HEK293 (cell line): ENCODE results near the gene GNAT1.

ENCODE experiments used
- ELK4 ChIP-seq: IDR thresholded peaks from 2 replicates; pipeline ENCODE4 v1.6.1; 2011; ENCODE audit warnings: mild to moderate bottlenecking, low read depth, low read length, borderline replicate concordance
- MEIS1 ChIP-seq: sonication (generic); formaldehyde crosslinking; IDR thresholded peaks from 2 replicates; pipeline ENCODE4 v1.8.1; 2022; ENCODE audit warnings: missing genetic modification reagents, mild to moderate bottlenecking, borderline replicate concordance
- OSR2 ChIP-seq: fragments of 450-650 bp; formaldehyde crosslinking; IDR thresholded peaks from 2 replicates; pipeline ENCODE4 v1.5.1; 2016; ENCODE audit warnings: missing biosample characterization, missing genetic modification characterization
- REST ChIP-seq: fragments of 450-650 bp; formaldehyde crosslinking; IDR thresholded peaks from 2 replicates; pipeline ENCODE4 v1.5.1; 2016; ENCODE audit warnings: missing biosample characterization, missing genetic modification characterization
- SP3 ChIP-seq: fragments of 450-650 bp; formaldehyde crosslinking; IDR thresholded peaks from 2 replicates; pipeline ENCODE4 v1.5.1; 2016; ENCODE audit warnings: missing biosample characterization, missing genetic modification characterization
- SP7 ChIP-seq: fragments of 450-650 bp; formaldehyde crosslinking; IDR thresholded peaks from 2 replicates; pipeline ENCODE4 v1.5.1; 2016; ENCODE audit warnings: missing biosample characterization, missing genetic modification characterization
- WT1 ChIP-seq: fragments of 450-650 bp; formaldehyde crosslinking; IDR thresholded peaks from 2 replicates; pipeline ENCODE4 v1.5.1; 2016; ENCODE audit warnings: missing biosample characterization, missing genetic modification characterization
- ZBTB21 ChIP-seq: fragments of 450-650 bp; formaldehyde crosslinking; IDR thresholded peaks from 2 replicates; pipeline ENCODE4 v1.5.1; 2017; ENCODE audit warnings: missing biosample characterization, missing genetic modification characterization
- ZBTB48 ChIP-seq: fragments of 450-650 bp; formaldehyde crosslinking; IDR thresholded peaks from 2 replicates; pipeline ENCODE4 v1.5.1; 2016; ENCODE audit warnings: missing biosample characterization, missing genetic modification characterization
- ZBTB7A ChIP-seq: fragments of 450-650 bp; formaldehyde crosslinking; IDR thresholded peaks from 2 replicates; pipeline ENCODE4 v1.5.1; 2016; ENCODE audit warnings: low read depth, missing biosample characterization, missing genetic modification characterization
- ZNF2 ChIP-seq: fragments of 450-650 bp; formaldehyde crosslinking; IDR thresholded peaks from 2 replicates; pipeline ENCODE4 v1.5.1; 2016; ENCODE audit warnings: missing biosample characterization, missing genetic modification characterization
- ZNF239 ChIP-seq: fragments of 450-650 bp; formaldehyde crosslinking; IDR thresholded peaks from 2 replicates; pipeline ENCODE4 v1.5.1; 2016; ENCODE audit warnings: missing biosample characterization, missing genetic modification characterization
- ZNF354C ChIP-seq: fragments of 450-650 bp; formaldehyde crosslinking; IDR thresholded peaks from 2 replicates; pipeline ENCODE4 v1.5.1; 2016; ENCODE audit warnings: missing biosample characterization, missing genetic modification characterization, low read depth, borderline replicate concordance
- ZNF391 ChIP-seq: fragments of 450-650 bp; formaldehyde crosslinking; IDR thresholded peaks from 2 replicates; pipeline ENCODE4 v1.5.1; 2016; ENCODE audit warnings: low read depth, missing biosample characterization, missing genetic modification characterization, borderline replicate concordance
- ZNF518A ChIP-seq: fragments of 450-650 bp; formaldehyde crosslinking; conservative IDR thresholded peaks from 2 replicates; pipeline ENCODE4 v1.5.1; 2016; ENCODE audit warnings: low read depth, missing biosample characterization, missing genetic modification characterization
- ZNF624 ChIP-seq: fragments of 450-650 bp; formaldehyde crosslinking; IDR thresholded peaks from 2 replicates; pipeline ENCODE4 v1.5.1; 2017; ENCODE audit warnings: missing biosample characterization, missing genetic modification characterization
- ZNF660 ChIP-seq: fragments of 450-650 bp; IDR thresholded peaks from 2 replicates; pipeline ENCODE4 v1.5.1; 2018; ENCODE audit warnings: missing biosample characterization, mild to moderate bottlenecking, missing genetic modification characterization
- ZNF76 ChIP-seq: fragments of 450-650 bp; formaldehyde crosslinking; IDR thresholded peaks from 2 replicates; pipeline ENCODE4; 2016; ENCODE audit warnings: low read depth, missing biosample characterization, missing genetic modification characterization, borderline replicate concordance
- ZNF768 ChIP-seq: fragments of 450-650 bp; formaldehyde crosslinking; IDR thresholded peaks from 2 replicates; pipeline ENCODE4 v1.5.1; 2018; ENCODE audit warnings: missing biosample characterization, mild to moderate bottlenecking, missing genetic modification characterization
- ZNF785 ChIP-seq: fragments of 450-650 bp; formaldehyde crosslinking; IDR thresholded peaks from 2 replicates; pipeline ENCODE4 v1.5.1; 2016; ENCODE audit warnings: missing biosample characterization, missing genetic modification characterization
- ZNF830 ChIP-seq: fragments of 450-650 bp; IDR thresholded peaks from 2 replicates; pipeline ENCODE4 v1.5.0; 2018; ENCODE audit warnings: missing biosample characterization, missing genetic modification characterization, low read depth, mild to moderate bottlenecking, moderate library complexity
- TF ChIP-seq, protein P1 (sequence below): fragments of 450-650 bp; formaldehyde crosslinking; IDR thresholded peaks from 2 replicates; pipeline ENCODE4 v1.5.1; 2016; ENCODE audit warnings: missing biosample characterization, missing genetic modification characterization
- TF ChIP-seq, protein P2 (sequence below): fragments of 450-650 bp; formaldehyde crosslinking; IDR thresholded peaks from 2 replicates; pipeline ENCODE4 v1.5.1; 2017; ENCODE audit warnings: missing biosample characterization, missing genetic modification characterization

GNAT1 gene

DNA sequence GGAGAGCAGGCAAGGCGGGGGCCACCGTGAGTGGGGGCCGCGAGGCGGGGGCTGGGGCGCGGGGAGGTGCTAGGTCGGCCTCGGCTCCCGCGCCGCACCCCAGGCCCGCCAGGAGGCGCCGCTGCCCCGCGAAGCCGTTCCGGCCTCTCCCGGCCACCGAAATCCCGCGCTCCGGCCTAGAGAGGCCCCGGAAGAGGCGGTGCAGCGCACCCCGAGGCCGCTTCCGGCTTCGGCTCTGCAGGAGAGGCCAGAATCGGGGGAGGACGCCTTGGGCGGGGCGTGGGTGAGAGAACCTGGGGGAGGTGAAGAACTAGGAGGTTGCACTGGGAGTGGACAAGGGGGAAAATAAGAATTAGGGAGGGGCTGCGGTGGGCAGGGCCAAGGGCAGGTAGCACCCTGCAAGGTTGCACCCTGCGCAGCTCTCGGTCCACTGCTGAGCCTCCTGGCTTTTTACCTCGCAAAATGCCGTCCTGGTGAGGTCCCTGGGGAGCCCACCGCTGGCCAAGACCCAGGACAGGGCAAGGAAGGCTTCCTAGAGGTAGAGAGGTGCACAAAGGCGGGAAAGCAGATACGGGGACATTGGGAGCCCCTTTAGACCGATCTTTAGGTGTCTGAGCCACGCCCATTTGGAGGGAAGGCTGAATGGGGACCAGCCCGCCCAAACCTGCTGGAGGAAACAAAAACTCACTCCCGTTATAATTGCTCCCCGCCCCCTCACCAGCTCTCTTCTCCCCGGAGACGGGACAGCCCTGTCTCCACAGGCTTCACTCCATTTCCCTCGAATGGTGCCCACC lies 36.2 kb downstream of the GNAT1 start (continued):
- no peak for TF ChIP-seq REST (tag by site-specific recombination)
- peak; percentile 94 for TF ChIP-seq SP3 (tag by site-specific recombination)
- no peak for TF ChIP-seq ZNF2 (tag by site-specific recombination)
- peak; percentile 37 for TF ChIP-seq WT1 (tag by site-specific recombination)
- peak; percentile 80; the same call in 1 of the 2 replicates for TF ChIP-seq ZNF660 (tag by site-specific recombination)
- TF ChIP-seq ZNF518A, result peak; percentile 68
- TF ChIP-seq ZBTB48 (tag by site-specific recombination), result no peak
- TF ChIP-seq, protein P1, sequence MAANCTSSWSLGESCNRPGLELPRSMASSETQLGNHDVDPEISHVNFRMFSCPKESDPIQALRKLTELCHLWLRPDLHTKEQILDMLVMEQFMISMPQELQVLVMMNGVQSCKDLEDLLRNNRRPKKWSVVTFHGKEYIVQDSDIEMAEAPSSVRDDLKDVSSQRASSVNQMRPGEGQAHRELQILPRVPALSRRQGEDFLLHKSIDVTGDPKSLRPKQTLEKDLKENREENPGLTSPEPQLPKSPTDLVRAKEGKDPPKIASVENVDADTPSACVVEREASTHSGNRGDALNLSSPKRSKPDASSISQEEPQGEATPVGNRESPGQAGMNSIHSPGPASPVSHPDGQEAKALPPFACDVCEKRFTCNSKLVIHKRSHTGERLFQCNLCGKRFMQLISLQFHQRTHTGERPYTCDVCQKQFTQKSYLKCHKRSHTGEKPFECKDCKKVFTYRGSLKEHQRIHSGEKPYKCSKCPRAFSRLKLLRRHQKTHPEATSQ (tag by site-specific recombination), result no peak
- TF ChIP-seq, protein P2, sequence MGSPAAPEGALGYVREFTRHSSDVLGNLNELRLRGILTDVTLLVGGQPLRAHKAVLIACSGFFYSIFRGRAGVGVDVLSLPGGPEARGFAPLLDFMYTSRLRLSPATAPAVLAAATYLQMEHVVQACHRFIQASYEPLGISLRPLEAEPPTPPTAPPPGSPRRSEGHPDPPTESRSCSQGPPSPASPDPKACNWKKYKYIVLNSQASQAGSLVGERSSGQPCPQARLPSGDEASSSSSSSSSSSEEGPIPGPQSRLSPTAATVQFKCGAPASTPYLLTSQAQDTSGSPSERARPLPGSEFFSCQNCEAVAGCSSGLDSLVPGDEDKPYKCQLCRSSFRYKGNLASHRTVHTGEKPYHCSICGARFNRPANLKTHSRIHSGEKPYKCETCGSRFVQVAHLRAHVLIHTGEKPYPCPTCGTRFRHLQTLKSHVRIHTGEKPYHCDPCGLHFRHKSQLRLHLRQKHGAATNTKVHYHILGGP (tag by site-specific recombination), result no peak
- no peak for TF ChIP-seq ZNF624 (tag by site-specific recombination)
- TF ChIP-seq ZBTB7A (tag by site-specific recombination), result no peak
- TF ChIP-seq ZNF830 (tag by site-specific recombination), result no peak
- no peak for TF ChIP-seq OSR2 (tag by site-specific recombination)
- TF ChIP-seq ZBTB21 (tag by site-specific recombination), result no peak
- TF ChIP-seq ZNF785 (tag by site-specific recombination), result no peak
- no peak for TF ChIP-seq MEIS1 (CRISPR knock-in tag)
- TF ChIP-seq ELK4, result no peak
- no peak for TF ChIP-seq ZNF768
- no peak for TF ChIP-seq ZNF391 (tag by site-specific recombination)
- TF ChIP-seq ZNF354C (tag by site-specific recombination), result no peak
- no peak for TF ChIP-seq ZNF239 (tag by site-specific recombination)
- TF ChIP-seq ZNF76 (tag by site-specific recombination), result peak; percentile 7; the same call in 1 of the 2 replicates
- TF ChIP-seq SP7, result peak; percentile 7; the same call in 1 of the 2 replicates
